ENCODE data around the gene CAMK2B.

DNA sequence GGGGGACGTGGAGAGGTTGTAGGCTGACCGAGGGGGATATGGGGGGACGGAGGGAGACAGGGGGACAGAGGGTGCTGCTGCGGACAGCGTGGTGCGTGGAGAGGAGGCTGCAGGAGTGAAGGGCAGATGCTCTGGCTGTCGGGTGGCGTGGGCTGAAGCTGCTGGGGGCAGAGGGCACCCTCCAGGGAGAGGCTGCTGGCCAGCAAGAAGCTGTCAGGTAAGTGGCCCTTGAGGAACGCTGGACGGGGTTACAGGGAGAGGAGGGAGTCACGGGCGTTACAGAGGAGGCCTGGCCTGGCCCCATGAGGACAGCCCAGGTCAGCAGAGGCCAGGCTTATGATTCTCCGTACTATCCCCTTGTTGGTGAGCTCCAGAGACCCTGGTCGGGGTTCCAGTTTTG lies 97.5 kb downstream of the CAMK2B start:
- TF ChIP-seq, protein P1, sequence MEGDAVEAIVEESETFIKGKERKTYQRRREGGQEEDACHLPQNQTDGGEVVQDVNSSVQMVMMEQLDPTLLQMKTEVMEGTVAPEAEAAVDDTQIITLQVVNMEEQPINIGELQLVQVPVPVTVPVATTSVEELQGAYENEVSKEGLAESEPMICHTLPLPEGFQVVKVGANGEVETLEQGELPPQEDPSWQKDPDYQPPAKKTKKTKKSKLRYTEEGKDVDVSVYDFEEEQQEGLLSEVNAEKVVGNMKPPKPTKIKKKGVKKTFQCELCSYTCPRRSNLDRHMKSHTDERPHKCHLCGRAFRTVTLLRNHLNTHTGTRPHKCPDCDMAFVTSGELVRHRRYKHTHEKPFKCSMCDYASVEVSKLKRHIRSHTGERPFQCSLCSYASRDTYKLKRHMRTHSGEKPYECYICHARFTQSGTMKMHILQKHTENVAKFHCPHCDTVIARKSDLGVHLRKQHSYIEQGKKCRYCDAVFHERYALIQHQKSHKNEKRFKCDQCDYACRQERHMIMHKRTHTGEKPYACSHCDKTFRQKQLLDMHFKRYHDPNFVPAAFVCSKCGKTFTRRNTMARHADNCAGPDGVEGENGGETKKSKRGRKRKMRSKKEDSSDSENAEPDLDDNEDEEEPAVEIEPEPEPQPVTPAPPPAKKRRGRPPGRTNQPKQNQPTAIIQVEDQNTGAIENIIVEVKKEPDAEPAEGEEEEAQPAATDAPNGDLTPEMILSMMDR (optimal IDR thresholded peaks at IDR 0.05 in 1 of 3, IDR thresholded peaks at IDR 0.05 in 1 of 3, conservative IDR thresholded peaks at IDR 0.05 in 1 of 3; ENCODE audit: extremely low read depth in 1 of 3, insufficient read depth in 2 of 3, low read length in 3 of 3), result no peak
- no peak for TF ChIP-seq EZH2 (IDR thresholded peaks at IDR 0.05; ENCODE audit: low read length)
